Tibial artery (tissue), 4 donors: Measurements from ENCODE around the gene ALDOB.

Experiments
- DNase-seq, 2 donors: peaks; one replicate each; pipeline ENCODE4 v3.0.0-alpha.2; 2019
- H3K27ac ChIP-seq, 2 donors: fragments of 200-600 bp; sonication (generic) in 1 of 2; 1 replicate in 1 of 2; 2 replicates in 1 of 2; pipeline ENCODE4 v1.5.1; 2018 to 2019; ENCODE audit warnings: mild to moderate bottlenecking in 1 of 2
- H3K27me3 ChIP-seq, 2 donors: fragments of 200-600 bp; sonication (generic) in 1 of 2; one replicate each; pipeline versions ENCODE4 v1.5.1 to v1.6.0; 2016 to 2019
- H3K36me3 ChIP-seq, 3 donors: fragments of 200-600 bp; sonication (generic) in 2 of 3; one replicate each; pipeline ENCODE4 v1.5.1; 2016 to 2019; ENCODE audit warnings: mild to moderate bottlenecking in 2 of 3
- H3K4me1 ChIP-seq, 4 donors: fragments of 200-600 bp; sonication (generic) in 2 of 4; 1 replicate in 3 of 4; 2 replicates in 1 of 4; pipeline ENCODE4 v1.5.1; 2016 to 2019
- H3K4me3 ChIP-seq, 2 donors: fragments of 200-600 bp; sonication (generic) in 1 of 2; 1 replicate in 1 of 2; 2 replicates in 1 of 2; pipeline ENCODE4 v1.5.1; 2018 to 2019; ENCODE audit warnings: mild to moderate bottlenecking in 2 of 2
- H3K9me3 ChIP-seq, 3 donors: fragments of 200-600 bp; sonication (generic) in 1 of 3; one replicate each; pipeline ENCODE4 v1.5.1; 2016 to 2019
- CTCF ChIP-seq, 2 experiments: fragments of 200-600 bp in 1 of 2; fragments of 450-650 bp in 1 of 2; IDR thresholded peaks; one replicate each; pipeline ENCODE4 v1.5.1; 2017 to 2019; ENCODE audit warnings: antibody characterized with exemption in 2 of 2, mild to moderate bottlenecking in 1 of 2, moderate library complexity in 1 of 2
- intact Hi-C: fragments of 100-400 bp; cut with DNase I; formaldehyde crosslinking; loops from one replicate; pipeline ENCODE4 v1.15.0; 2023; ENCODE audit warnings: low total_unique reads

ALDOB gene

GRCh38 chr9:101417977-101418376, 17.6 kb downstream of the ALDOB start:
- Histone ChIP-seq H3K27ac (no peak overlapping the region), H3K27me3 (no peaks in the 10 kb centered on the region), H3K4me1 (peaks cover 0 to 4% (median 0%) of the 10 kb centered on the region in 4 donors), H3K9me3 (peaks cover 0 to 66% (median 38%) of the 10 kb centered on the region in 3 donors), H3K36me3 (peaks cover 35 to 56% (median 39%) of the 10 kb centered on the region in 3 donors), H3K4me3 (no peak overlapping the region)
- DNase-seq = no peak
- intact Hi-C loops = no loop called here
- TF ChIP-seq CTCF (IDR thresholded peaks at IDR 0.05) = no peak

- H3K9me3 ChIP-seq = peaks cover 0 to 72% (median 43%) of the 10 kb centered on the region in 3 donors
Observed at GRCh38 chr9:101417389-101417788, 18.2 kb downstream of the ALDOB start.

GRCh38 chr9:101415578-101415977, 20.0 kb downstream of the ALDOB start:
- H3K4me1 ChIP-seq = no peaks in the 10 kb centered on the region
- DNase-seq = no peak
- H3K36me3 ChIP-seq = peaks cover 30 to 56% (median 56%) of the 10 kb centered on the region in 3 donors
- peaks cover 9 to 82% (median 61%) of the 10 kb centered on the region in 3 donors for H3K9me3 ChIP-seq
- no peak overlapping the region for H3K4me3 ChIP-seq
- H3K27ac ChIP-seq = no peak overlapping the region
- no peaks in the 10 kb centered on the region for H3K27me3 ChIP-seq
- intact Hi-C loops = no loop called here
- no peak for TF ChIP-seq CTCF (IDR thresholded peaks at IDR 0.05)

More at GRCh38 chr9:101417389-101417788, 18.2 kb downstream of the ALDOB start:
- Histone ChIP-seq H3K4me1 (peaks cover 0 to 4% (median 0%) of the 10 kb centered on the region in 4 donors), H3K4me3 (no peak overlapping the region), H3K36me3 (peaks cover 35 to 56% (median 45%) of the 10 kb centered on the region in 3 donors), H3K27ac (no peak overlapping the region), H3K27me3 (no peaks in the 10 kb centered on the region)
- intact Hi-C loops = no loop called here
- no peak for DNase-seq
- TF ChIP-seq CTCF (IDR thresholded peaks at IDR 0.05) = no peak

GRCh38 chr9:101414839-101415238, 20.7 kb downstream of the ALDOB start:
- no peak for TF ChIP-seq CTCF (IDR thresholded peaks at IDR 0.05)
- intact Hi-C loops = no loop called here
- H3K9me3 ChIP-seq = peaks cover 13 to 89% (median 69%) of the 10 kb centered on the region in 3 donors
- H3K4me1 ChIP-seq = no peaks in the 10 kb centered on the region
- H3K4me3 ChIP-seq = no peak overlapping the region
- H3K36me3 ChIP-seq = peaks cover 31 to 60% (median 57%) of the 10 kb centered on the region in 3 donors
- no peak for DNase-seq
- H3K27ac ChIP-seq = no peak overlapping the region
- no peaks in the 10 kb centered on the region for H3K27me3 ChIP-seq

GRCh38 chr9:101409079-101409477, 26.5 kb downstream of the ALDOB start:
- no peak for DNase-seq
- peaks cover 42 to 97% (median 77%) of the 10 kb centered on the region in 3 donors for H3K9me3 ChIP-seq
- no peak overlapping the region for H3K27ac ChIP-seq
- H3K4me3 ChIP-seq = no peak overlapping the region
- TF ChIP-seq CTCF (IDR thresholded peaks at IDR 0.05) = no peak
- intact Hi-C loops = no loop called here
- no peaks in the 10 kb centered on the region for H3K4me1 ChIP-seq
- no peaks in the 10 kb centered on the region for H3K27me3 ChIP-seq
- H3K36me3 ChIP-seq = peaks cover 63 to 89% (median 81%) of the 10 kb centered on the region in 3 donors
